ENCODE results near the gene CPNE4.

The CPNE4 gene

GRCh38 chr3:131749826-131750225 lies 285.0 kb downstream of the CPNE4 start:
- Histone ChIP-seq H3K4me3 (ENCODE audit: low read depth, low read length) (no peak overlapping the region), H3K36me3 (no peaks in the 10 kb centered on the region), H3K27ac (no peak overlapping the region), H3K27me3 (ENCODE audit: insufficient read depth, low read depth, severe bottlenecking) (no peaks in the 10 kb centered on the region), H3K9me3 (ENCODE audit: severe bottlenecking) (no peaks in the 10 kb centered on the region)
- DNase-seq = no peak
- TF ChIP-seq, protein P1, sequence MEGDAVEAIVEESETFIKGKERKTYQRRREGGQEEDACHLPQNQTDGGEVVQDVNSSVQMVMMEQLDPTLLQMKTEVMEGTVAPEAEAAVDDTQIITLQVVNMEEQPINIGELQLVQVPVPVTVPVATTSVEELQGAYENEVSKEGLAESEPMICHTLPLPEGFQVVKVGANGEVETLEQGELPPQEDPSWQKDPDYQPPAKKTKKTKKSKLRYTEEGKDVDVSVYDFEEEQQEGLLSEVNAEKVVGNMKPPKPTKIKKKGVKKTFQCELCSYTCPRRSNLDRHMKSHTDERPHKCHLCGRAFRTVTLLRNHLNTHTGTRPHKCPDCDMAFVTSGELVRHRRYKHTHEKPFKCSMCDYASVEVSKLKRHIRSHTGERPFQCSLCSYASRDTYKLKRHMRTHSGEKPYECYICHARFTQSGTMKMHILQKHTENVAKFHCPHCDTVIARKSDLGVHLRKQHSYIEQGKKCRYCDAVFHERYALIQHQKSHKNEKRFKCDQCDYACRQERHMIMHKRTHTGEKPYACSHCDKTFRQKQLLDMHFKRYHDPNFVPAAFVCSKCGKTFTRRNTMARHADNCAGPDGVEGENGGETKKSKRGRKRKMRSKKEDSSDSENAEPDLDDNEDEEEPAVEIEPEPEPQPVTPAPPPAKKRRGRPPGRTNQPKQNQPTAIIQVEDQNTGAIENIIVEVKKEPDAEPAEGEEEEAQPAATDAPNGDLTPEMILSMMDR (IDR thresholded peaks at IDR 0.05; ENCODE audit: low read depth, low read length) = no peak

DNA sequence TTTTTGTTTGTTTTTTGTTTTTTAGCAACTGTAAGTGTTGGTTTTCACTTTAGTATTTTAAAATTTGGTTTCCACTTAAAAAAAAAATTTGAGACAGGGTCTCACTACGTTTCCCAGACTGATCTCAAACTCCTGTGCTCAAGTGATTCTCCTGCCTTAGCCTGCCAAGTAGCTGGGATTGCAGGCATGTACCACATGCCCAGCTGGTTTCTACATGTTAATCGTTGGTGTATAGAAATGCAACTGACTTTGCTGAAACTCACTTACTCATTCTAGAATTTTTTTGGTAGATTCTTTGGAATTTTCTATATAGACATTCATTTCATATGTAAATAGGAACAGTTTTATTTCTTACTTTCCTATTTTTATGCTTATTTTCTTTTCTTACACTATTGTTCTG lies 287.3 kb downstream of the CPNE4 start:
- no peak overlapping the region for H3K4me3 ChIP-seq (ENCODE audit: low read depth, low read length)
- no peaks in the 10 kb centered on the region for H3K9me3 ChIP-seq (ENCODE audit: severe bottlenecking)
- H3K27ac ChIP-seq = no peak overlapping the region
- H3K36me3 ChIP-seq = no peaks in the 10 kb centered on the region
- TF ChIP-seq, protein P1 (IDR thresholded peaks at IDR 0.05; ENCODE audit: low read depth, low read length) = no peak
- no peaks in the 10 kb centered on the region for H3K27me3 ChIP-seq (ENCODE audit: insufficient read depth, low read depth, severe bottlenecking)
- no peak for DNase-seq

DNA sequence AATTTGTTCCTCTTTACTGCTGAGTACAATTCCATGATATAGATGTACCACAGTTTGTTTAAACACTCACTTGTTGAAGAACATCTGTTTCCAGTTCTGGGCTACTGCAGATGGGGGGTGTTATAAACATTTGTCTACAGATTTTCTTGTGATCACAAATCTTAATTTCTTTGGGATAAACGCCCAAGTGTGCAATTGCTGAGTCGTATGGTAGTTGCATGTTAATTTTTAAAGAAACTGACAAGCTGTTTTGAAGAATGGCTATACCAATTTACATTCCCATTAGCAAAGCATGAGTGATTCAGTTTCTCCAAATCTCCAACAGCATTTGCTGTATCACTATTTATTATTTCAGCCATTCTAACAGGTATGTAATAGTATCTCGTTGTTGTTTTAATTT lies 290.0 kb downstream of the CPNE4 start:
- Histone ChIP-seq H3K36me3 (no peaks in the 10 kb centered on the region), H3K4me3 (ENCODE audit: low read depth, low read length) (no peak overlapping the region), H3K27me3 (ENCODE audit: insufficient read depth, low read depth, severe bottlenecking) (no peaks in the 10 kb centered on the region), H3K9me3 (ENCODE audit: severe bottlenecking) (no peaks in the 10 kb centered on the region), H3K27ac (no peak overlapping the region)
- DNase-seq = no peak
- TF ChIP-seq, protein P1 (IDR thresholded peaks at IDR 0.05; ENCODE audit: low read depth, low read length) = no peak

- Histone ChIP-seq H3K4me3 (ENCODE audit: low read depth, low read length) (no peak overlapping the region), H3K27ac (no peak overlapping the region), H3K36me3 (no peaks in the 10 kb centered on the region), H3K27me3 (ENCODE audit: insufficient read depth, low read depth, severe bottlenecking) (no peaks in the 10 kb centered on the region), H3K9me3 (ENCODE audit: severe bottlenecking) (no peaks in the 10 kb centered on the region)
- DNase-seq = no peak
- TF ChIP-seq, protein P1 (IDR thresholded peaks at IDR 0.05; ENCODE audit: low read depth, low read length) = no peak
Observed at GRCh38 chr3:131743126-131743525, 291.7 kb downstream of the CPNE4 start.

GRCh38 chr3:131739211-131739610 lies 295.6 kb downstream of the CPNE4 start:
- H3K9me3 ChIP-seq (ENCODE audit: severe bottlenecking) = no peaks in the 10 kb centered on the region
- no peaks in the 10 kb centered on the region for H3K27me3 ChIP-seq (ENCODE audit: insufficient read depth, low read depth, severe bottlenecking)
- TF ChIP-seq, protein P1 (IDR thresholded peaks at IDR 0.05; ENCODE audit: low read depth, low read length) = no peak
- H3K4me3 ChIP-seq (ENCODE audit: low read depth, low read length) = no peak overlapping the region
- H3K27ac ChIP-seq = no peak overlapping the region
- DNase-seq = no peak
- no peaks in the 10 kb centered on the region for H3K36me3 ChIP-seq

DNA sequence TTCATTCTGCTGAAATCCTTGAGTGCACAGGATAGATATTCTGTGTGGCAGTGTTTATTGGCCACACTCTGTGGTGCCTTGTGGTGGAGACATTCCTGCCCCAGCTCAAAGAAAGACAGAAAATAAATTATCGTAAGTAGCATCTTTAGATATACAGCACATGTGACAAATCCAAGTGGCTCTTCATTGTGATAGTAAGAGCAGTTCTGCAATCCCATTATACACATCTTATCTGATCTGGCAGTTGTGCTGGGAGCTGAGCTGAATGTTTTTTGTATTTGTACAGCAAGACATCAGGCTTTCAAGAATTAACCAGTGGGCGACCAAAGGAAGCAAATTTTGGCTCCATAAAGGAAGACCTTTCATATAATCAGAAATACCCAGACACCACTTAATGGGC lies 296.7 kb downstream of the CPNE4 start:
- DNase-seq = no peak
- no peaks in the 10 kb centered on the region for H3K36me3 ChIP-seq
- no peak overlapping the region for H3K27ac ChIP-seq
- H3K27me3 ChIP-seq (ENCODE audit: insufficient read depth, low read depth, severe bottlenecking) = no peaks in the 10 kb centered on the region
- H3K9me3 ChIP-seq (ENCODE audit: severe bottlenecking) = no peaks in the 10 kb centered on the region
- no peak overlapping the region for H3K4me3 ChIP-seq (ENCODE audit: low read depth, low read length)
- TF ChIP-seq, protein P1 (IDR thresholded peaks at IDR 0.05; ENCODE audit: low read depth, low read length) = no peak

All from WERI-Rb-1 (cell line).